Measurements from ENCODE around the gene AFF2.

Gene AFF2

GRCh38 chrX:148979786-148980185, 479.4 kb downstream of the AFF2 start:
- TF ChIP-seq, protein P1, sequence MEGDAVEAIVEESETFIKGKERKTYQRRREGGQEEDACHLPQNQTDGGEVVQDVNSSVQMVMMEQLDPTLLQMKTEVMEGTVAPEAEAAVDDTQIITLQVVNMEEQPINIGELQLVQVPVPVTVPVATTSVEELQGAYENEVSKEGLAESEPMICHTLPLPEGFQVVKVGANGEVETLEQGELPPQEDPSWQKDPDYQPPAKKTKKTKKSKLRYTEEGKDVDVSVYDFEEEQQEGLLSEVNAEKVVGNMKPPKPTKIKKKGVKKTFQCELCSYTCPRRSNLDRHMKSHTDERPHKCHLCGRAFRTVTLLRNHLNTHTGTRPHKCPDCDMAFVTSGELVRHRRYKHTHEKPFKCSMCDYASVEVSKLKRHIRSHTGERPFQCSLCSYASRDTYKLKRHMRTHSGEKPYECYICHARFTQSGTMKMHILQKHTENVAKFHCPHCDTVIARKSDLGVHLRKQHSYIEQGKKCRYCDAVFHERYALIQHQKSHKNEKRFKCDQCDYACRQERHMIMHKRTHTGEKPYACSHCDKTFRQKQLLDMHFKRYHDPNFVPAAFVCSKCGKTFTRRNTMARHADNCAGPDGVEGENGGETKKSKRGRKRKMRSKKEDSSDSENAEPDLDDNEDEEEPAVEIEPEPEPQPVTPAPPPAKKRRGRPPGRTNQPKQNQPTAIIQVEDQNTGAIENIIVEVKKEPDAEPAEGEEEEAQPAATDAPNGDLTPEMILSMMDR (IDR thresholded peaks at IDR 0.05), result no peak
- H3K4me1 ChIP-seq (ENCODE audit: control insufficient read depth in 1 of 2, insufficient read depth in 1 of 2, low read depth in 1 of 2, low read length in 1 of 2), result no peaks in the 10 kb centered on the region
- peaks cover 44% of the 10 kb centered on the region for H3K36me3 ChIP-seq
- no peak overlapping the region for H3K4me3 ChIP-seq (ENCODE audit: low read depth in 1 of 2, low read length in 1 of 2)
- H3K9me3 ChIP-seq, result no peaks in the 10 kb centered on the region
- no peak overlapping the region for H3K27ac ChIP-seq
- H3K27me3 ChIP-seq, result no peaks in the 10 kb centered on the region

- Histone ChIP-seq H3K9me3 (no peaks in the 10 kb centered on the region), H3K27me3 (no peaks in the 10 kb centered on the region), H3K4me3 (ENCODE audit: low read depth in 1 of 2, low read length in 1 of 2) (no peak overlapping the region), H3K36me3 (peaks cover 57% of the 10 kb centered on the region), H3K27ac (no peak overlapping the region), H3K4me1 (ENCODE audit: control insufficient read depth in 1 of 2, insufficient read depth in 1 of 2, low read depth in 1 of 2, low read length in 1 of 2) (no peaks in the 10 kb centered on the region)
- TF ChIP-seq, protein P1 (IDR thresholded peaks at IDR 0.05), result no peak
Observed at GRCh38 chrX:148984238-148984637, 483.8 kb downstream of the AFF2 start.

DNA sequence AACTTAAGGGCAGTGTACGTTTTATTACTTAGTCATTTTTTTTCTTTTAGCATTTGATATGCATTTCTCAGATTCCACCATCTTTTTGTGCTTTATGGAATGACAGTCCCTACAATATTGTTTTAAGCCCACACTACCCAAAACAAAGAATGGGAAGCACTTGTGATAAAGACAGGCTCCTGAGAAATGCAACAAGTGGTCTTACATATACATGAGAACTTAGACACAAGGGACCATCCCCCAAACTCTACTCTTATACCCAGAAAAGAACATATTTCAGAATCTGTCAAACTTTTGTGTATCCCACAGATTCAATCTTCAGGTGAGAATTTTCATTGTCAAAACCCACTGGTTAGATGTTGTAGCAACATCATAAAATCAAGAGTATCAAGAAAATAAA, 491.1 kb downstream of the AFF2 start:
- no peaks in the 10 kb centered on the region for H3K9me3 ChIP-seq
- no peaks in the 10 kb centered on the region for H3K4me1 ChIP-seq (ENCODE audit: control insufficient read depth in 1 of 2, insufficient read depth in 1 of 2, low read depth in 1 of 2, low read length in 1 of 2)
- no peak overlapping the region for H3K27ac ChIP-seq
- H3K4me3 ChIP-seq (ENCODE audit: low read depth in 1 of 2, low read length in 1 of 2), result no peak overlapping the region
- H3K27me3 ChIP-seq, result no peaks in the 10 kb centered on the region
- TF ChIP-seq, protein P1 (IDR thresholded peaks at IDR 0.05), result no peak
- H3K36me3 ChIP-seq, result peaks cover 76% of the 10 kb centered on the region

DNA sequence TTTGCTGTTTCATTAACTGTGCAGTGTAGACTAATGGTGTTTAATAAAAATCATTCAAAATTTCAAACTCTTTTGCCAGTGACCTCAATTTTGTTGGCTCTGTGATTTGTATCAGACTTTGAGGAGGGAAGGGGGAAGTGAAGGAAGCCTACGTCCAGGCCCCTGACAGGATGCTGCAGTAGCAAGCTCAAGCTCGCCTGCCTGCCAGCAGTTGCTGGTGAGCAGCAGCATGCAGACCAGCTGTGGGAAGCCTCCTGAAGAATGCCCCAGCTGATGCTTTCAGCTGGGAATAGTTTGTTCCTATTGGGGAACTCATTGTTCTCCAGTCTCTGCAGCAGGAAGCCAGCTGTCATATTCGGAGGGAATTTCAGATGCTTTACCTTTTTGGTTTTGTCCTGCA, 495.2 kb downstream of the AFF2 start:
- H3K9me3 ChIP-seq, result no peaks in the 10 kb centered on the region
- H3K36me3 ChIP-seq, result peaks cover 37% of the 10 kb centered on the region
- no peaks in the 10 kb centered on the region for H3K4me1 ChIP-seq (ENCODE audit: control insufficient read depth in 1 of 2, insufficient read depth in 1 of 2, low read depth in 1 of 2, low read length in 1 of 2)
- H3K27me3 ChIP-seq, result no peaks in the 10 kb centered on the region
- TF ChIP-seq, protein P1 (IDR thresholded peaks at IDR 0.05), result no peak
- H3K4me3 ChIP-seq (ENCODE audit: low read depth in 1 of 2, low read length in 1 of 2), result no peak overlapping the region
- H3K27ac ChIP-seq, result no peak overlapping the region

DNA sequence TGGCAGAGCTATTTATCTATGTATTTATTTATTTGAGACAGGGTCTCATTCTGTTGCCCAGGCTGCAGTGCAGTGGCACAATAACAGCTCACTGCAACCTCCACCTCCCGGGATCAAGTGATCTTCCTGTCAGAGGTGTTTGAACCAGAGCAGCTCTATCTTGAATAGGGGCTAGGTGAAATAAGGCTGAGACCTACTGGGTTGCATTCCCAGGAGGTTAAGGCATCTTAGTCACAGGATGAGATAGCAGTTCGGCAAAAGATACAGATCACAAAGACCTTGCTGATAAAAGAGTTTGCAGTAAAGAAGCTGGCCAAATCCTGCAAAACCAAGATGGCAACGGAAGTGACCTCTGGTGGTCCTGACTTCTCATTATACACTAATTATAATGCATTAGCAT, 501.9 kb downstream of the AFF2 start:
- TF ChIP-seq, protein P1 (IDR thresholded peaks at IDR 0.05), result no peak

More for the DNA sequence above, 501.9 kb downstream of the AFF2 start:
- Histone ChIP-seq H3K27ac (no peak overlapping the region), H3K27me3 (no peaks in the 10 kb centered on the region), H3K4me3 (ENCODE audit: low read depth in 1 of 2, low read length in 1 of 2) (no peak overlapping the region), H3K36me3 (no peaks in the 10 kb centered on the region), H3K9me3 (no peaks in the 10 kb centered on the region), H3K4me1 (ENCODE audit: control insufficient read depth in 1 of 2, insufficient read depth in 1 of 2, low read depth in 1 of 2, low read length in 1 of 2) (no peaks in the 10 kb centered on the region)
